NCI-H2196 (cell line): ENCODE results near the gene NDUFS5.
"Not testable (repeated sequence)": the region's sequence is repeated elsewhere in the genome, so short reads cannot be mapped to it uniquely, and the experiment has no call there.

Experiments used
- DNase-seq: peaks from one replicate; lab custom pipeline; 2025; ENCODE audit not compliant: unreplicated experiment; lab: John Stamatoyannopoulos, UW

NDUFS5 gene

GRCh38 chr1:39014956-39015355 is 11.2 kb upstream of the NDUFS5 start:
- DNase-seq, result not testable (repeated sequence)

DNA sequence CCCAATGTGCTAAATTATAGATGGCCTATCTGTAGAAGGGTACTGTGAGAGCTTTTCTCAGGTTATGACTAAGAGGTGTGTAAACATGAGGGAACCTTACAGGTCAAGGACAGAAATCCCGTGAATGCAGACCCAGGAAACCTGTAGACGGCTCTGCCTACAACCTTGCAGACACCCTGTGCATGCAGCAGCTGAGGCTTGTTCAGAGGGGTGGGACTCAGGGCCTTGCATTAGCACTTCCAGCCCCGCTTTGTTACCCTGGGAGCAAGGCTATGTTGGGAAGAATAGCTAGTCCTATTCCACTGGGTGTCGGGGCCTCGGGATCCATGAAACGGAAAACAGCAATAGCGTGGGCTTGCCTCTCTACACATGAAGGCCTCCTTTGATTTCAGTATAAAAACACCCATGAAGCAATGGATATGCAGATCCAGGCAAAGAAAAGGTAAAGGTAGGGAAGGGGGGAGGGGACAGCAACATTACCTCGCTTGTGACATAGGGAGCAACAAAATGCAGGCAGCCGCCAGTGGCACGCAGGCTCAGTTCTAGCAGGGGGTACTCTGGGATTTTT is 9.5 kb upstream of the NDUFS5 start:
- DNase-seq, result no peak

- no peak for DNase-seq
Measured at GRCh38 chr1:39017266-39017665, 8.9 kb upstream of the NDUFS5 start.

DNA sequence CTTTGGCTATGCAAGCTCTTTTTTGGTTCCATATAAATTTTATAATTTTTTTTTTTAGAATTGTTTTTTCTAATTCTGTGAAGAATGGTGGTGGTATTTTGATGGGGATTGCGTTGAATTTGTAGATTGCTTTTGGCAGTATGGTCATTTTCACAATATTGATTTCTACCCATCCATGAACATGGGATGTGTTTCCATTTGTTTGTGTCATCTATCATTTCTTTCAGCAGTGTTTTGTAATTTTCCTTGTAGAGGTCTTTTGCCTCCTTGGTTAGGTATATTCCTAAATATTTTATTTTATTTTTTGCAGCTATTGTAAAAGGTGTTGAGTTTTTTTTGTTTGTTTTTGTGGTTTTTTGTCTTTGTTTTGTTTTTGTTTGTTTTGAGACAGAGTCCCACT is 5.7 kb upstream of the NDUFS5 start:
- not testable (repeated sequence) for DNase-seq

DNA sequence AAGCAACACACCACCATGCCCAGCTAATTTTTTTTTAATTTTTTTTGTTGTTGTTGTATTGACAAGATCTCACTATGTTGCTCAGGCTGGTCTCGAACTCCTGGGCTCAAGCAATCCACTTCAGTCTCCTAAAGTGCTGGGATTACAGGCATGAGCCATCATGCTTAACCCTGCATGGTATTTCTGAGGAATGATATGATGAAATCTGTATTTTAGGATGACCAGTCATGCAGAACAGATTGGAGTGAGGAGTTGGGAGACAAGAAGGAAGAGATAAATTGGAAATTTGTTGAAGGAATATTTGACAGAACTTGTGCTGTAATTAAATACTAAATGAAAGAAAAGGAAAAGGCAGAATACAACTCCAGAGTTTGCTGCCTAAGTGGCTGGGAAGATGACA is 4.7 kb upstream of the NDUFS5 start:
- DNase-seq, result no peak

DNA sequence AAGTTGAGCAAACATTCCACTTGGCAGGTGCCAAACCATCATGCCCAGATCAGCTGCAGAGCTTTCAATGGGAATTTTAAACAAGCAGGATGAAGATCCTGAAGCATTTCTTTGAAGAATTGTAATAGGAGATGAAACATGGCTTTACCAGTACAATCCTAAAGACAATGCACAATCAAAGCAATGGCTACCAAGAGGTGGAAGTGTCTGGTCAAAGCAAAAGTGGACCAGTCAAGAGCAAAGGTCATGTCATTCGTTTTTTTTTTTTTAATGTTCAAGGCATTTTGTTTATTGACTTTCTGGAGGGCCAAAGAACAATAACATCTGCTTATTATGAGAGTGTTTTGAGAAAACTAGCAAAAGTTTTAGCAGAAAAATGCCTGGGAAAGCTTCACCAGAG is 3.0 kb upstream of the NDUFS5 start:
- no peak for DNase-seq

- DNase-seq, result no peak
Measured at GRCh38 chr1:39026866-39027507, 837 bp downstream of the NDUFS5 start.

- no peak for DNase-seq
Measured at GRCh38 chr1:39034114-39034654, 8.0 kb downstream of the NDUFS5 start.

- DNase-seq, result no peak
Measured at GRCh38 chr1:39036678-39037077, 10.5 kb downstream of the NDUFS5 start.

- no peak for DNase-seq
Measured at GRCh38 chr1:39043513-39043912, 17.4 kb downstream of the NDUFS5 start.

DNA sequence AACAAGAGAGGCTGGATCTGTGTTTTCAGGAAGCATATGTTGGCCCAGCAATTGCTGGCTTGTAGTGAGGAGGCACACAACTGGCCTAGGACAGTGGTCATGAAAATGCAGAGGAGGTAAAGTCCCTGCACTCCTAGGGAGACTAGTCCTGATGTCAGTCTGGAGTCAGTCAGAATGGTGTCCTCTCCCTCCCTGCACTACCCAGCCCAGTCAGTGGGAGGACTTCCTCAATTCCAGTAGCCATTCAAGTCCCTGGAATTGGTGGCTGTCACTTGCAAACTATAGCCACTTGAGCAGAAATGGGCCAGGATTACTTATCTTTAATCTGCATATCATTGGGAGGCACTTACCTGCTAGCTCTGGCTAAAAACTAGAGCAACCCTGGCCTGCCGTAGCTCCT is 18.6 kb downstream of the NDUFS5 start:
- no peak for DNase-seq

- DNase-seq, result no peak
Measured at GRCh38 chr1:39045231-39045630, 19.1 kb downstream of the NDUFS5 start.

DNA sequence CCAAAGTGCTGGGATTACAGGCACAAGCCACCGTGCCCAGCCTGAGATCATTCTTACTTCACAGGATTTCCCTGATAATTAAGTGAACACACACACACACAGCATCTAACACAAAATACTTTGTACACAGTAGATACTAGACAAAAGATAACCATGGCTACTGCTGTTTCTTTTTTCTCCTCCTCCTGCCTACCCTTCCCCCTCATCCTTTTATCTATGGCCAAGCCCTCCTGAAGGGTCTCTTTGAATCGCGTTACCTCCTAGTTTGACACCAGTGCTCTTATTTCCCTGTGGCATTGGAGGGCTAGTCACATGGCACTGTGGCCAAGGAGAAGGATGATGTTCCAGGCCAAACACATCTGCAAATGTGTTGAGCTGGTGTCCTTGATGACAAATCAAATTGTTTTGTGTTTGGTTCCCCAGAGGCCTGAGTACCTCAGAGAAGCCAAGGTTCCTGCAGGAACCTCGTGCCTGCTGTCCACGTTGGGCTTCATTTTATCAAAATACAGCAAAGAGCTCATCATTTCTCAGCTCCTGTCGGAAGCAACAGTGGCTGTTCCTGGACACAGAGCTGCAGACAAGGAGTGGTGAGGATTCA is 20.6 kb downstream of the NDUFS5 start:
- DNase-seq, result no peak

DNA sequence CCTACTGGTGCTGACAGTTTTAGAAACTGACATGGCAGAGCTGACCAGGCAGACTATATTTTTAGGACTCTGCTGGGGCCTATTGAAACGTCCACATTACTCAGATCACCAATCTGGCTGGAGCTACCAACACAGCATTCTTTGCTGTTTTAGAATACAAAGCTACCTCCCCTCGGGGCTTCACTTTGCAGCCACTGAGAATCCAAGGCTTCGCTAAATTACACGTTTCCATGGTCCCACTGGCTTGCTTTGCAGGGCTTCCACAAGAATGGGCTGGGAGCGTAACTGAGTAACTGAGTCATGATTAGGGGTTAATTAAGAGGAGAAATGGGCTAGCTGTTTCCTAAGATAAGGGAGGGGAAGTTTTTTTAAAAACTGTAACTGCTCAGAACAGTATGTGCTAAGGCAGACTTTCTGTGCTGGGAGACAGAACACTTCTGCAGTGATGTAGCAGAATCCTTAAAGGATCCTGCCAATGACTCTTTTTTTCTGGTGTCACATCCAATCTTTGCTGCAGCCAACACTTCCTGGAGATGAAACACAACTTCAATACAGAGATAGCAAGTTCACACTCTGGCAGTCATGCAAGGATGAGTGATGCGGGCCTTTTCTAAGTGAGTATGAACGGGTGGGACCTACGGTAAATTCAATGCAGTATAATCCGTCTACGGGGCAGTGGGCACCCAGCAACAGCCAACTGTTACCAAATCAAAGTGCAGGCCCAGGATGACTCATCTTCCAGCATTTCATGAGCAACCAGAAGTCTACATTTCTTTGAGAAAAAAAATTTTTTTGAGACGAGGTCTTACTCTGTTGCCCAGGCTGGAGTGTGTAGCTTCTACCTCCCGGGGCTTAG is 21.5 kb downstream of the NDUFS5 start:
- DNase-seq, result no peak

- DNase-seq, result no peak
Measured at GRCh38 chr1:39048745-39049370, 22.7 kb downstream of the NDUFS5 start.

DNA sequence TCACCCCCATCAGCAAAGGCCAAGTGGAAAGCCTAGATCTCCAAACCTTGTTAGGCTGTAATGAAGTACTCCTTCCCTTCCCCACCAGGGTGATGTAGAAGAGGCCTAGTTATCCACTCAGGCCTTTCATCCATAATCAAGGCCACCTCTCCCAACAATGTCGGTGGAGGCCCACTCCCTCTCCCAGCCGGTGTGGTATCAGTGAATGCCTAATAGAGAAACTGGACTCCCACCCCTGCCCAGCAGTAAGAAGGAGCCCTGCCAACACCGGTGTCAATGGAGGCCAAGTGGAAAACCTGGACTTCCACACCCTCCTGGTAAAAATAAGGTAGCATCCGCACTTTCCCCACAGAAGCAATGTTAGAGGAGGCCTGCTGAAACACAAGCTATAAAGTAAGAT is 23.9 kb downstream of the NDUFS5 start:
- DNase-seq, result no peak

DNA sequence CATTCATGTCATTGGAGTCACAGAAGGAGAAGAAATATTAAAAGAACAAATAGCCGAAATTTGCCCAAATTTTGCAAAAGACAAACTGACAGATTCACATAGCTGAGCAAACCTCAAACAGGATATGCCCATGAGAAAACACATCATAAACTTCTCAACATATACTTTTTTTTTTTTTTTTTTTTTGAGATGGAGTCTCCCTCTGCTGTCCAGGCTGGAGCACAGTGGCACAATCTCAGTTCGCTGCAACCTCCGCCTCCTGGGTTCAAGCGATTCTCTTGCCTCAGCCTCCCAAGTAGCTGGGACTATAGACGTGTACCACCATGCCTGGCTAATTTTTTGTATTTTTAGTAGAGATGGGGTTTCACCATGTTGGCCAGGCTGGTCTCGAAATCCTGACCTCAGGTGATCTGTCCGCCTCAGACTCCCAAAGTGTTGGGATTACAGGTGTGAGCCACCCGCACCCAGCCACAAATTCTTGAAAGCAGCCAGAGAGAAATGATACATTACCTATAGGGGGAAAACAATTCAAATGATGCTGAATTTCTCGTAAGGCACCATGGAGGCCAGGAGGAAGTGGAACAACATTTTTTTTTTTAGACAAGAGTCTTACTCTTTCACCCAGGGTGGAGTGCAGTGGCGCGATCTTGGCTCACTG is 25.2 kb downstream of the NDUFS5 start:
- not testable (repeated sequence) for DNase-seq

GRCh38 chr1:39051956-39052355 is 25.8 kb downstream of the NDUFS5 start:
- no peak for DNase-seq

DNA sequence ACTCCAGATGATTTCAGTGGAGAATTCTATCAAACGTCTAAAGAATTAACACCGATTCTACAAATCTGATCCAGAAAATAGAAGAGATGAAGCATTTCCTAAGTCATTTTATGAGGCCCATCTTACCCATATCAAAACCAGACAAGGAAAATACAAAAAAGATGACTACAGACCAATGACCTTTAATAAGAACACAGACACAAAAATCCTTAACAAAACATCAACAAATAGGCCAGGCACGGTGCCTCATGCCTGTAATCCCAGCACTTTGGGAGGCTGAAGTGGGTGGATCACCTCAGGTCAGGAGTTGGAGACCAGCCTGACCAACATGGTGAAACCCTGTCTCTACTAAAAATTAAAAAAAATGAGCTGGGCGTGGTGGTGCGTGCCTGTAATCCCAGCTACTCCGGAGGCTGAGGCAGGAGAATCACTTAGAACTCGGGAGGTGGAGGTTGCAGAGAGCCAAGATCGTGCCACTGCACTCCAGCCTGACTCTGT is 29.1 kb downstream of the NDUFS5 start:
- not testable (repeated sequence) for DNase-seq

GRCh38 chr1:39061516-39061915 is 35.4 kb downstream of the NDUFS5 start:
- DNase-seq, result not testable (repeated sequence)
